Duodenal mucosa (tissue), 2 donors: Measurements from ENCODE around the gene KRT13.

Experiments used
- H3K27ac ChIP-seq: one replicate; pipeline ENCODE4 v1.7.0; 2013; ENCODE audit warnings: low read depth, low read length
- H3K27me3 ChIP-seq, 2 donors: one replicate each; pipeline ENCODE4 v1.7.0; 2013; ENCODE audit warnings: low read length in 2 of 2, control low read depth in 1 of 2; ENCODE audit not compliant: insufficient read depth in 2 of 2, control insufficient read depth in 1 of 2
- H3K36me3 ChIP-seq, 2 donors: one replicate each; pipeline ENCODE4 v1.7.0; 2013; ENCODE audit warnings: low read length in 2 of 2, control low read depth in 1 of 2; ENCODE audit not compliant: insufficient read depth in 2 of 2, control insufficient read depth in 1 of 2
- H3K4me1 ChIP-seq, 2 donors: one replicate each; pipeline ENCODE4 v1.7.0; 2013; ENCODE audit warnings: low read length in 2 of 2, control low read depth in 1 of 2; ENCODE audit not compliant: insufficient read depth in 2 of 2, control insufficient read depth in 1 of 2
- H3K4me3 ChIP-seq, 2 donors: one replicate each; pipeline ENCODE4 v1.7.0; 2013; ENCODE audit warnings: low read length in 2 of 2, low read depth in 1 of 2
- H3K9ac ChIP-seq, 2 donors: one replicate each; pipeline ENCODE4 v1.7.0; 2013; ENCODE audit warnings: low read length in 2 of 2, low read depth in 1 of 2
- H3K9me3 ChIP-seq, 2 donors: one replicate each; pipeline ENCODE4 v1.7.0; 2013; ENCODE audit warnings: low read length in 2 of 2, control low read depth in 1 of 2; ENCODE audit not compliant: control insufficient read depth in 1 of 2

Gene KRT13

GRCh38 chr17:41484920-41485904 lies 20.2 kb downstream of the KRT13 start:
- Histone ChIP-seq H3K36me3 (no peaks in the 10 kb centered on the region), H3K27ac (no peak overlapping the region)

DNA sequence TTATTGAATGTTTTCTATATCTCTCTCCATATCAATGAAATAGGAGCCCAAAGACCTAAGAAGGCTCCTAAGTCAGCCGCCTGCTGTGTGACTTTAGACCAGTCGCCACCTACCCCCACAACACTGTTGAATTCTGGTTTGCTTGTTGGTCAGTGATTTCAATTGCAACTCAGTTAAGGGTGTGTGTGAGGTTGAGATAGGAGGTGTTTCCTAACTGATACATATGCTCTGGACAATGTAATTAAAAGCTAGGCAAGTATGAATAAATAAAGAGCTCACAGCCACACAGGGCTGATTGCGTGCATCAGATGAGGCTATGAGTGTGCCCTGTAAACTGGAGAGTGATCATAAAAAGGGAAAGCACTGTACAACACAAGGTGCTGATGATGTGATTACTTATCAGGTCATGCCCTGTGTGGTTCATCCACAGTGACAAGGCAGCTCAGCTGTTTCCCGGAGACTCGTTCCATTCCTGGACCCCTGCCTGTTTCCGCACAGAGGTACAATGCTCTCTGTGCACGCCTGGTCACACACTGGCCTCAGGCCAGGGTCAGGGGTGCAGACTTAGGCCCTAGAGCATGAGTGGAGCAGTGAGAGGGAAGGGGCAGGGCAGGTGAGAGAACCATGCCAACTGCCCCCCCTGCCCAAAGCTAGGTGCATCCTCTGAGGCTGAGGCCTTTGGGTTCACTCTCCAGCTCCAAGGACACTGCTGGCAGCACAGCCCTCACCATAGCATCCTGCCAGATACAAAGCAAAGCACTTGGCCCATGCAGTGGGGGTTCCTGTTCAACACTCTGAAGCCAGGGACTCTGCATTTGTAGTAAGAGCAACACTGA lies 21.2 kb downstream of the KRT13 start:
- H3K27ac ChIP-seq = no peak overlapping the region
- H3K9me3 ChIP-seq = no peaks in the 10 kb centered on the region
- H3K4me1 ChIP-seq = peaks cover 15 to 16% of the 10 kb centered on the region in 2 donors
- no peak overlapping the region for H3K4me3 ChIP-seq
- H3K9ac ChIP-seq = no peak overlapping the region
- H3K27me3 ChIP-seq = no peaks in the 10 kb centered on the region
- H3K36me3 ChIP-seq = no peaks in the 10 kb centered on the region

More at GRCh38 chr17:41484920-41485904, 20.2 kb downstream of the KRT13 start:
- no peaks in the 10 kb centered on the region for H3K9me3 ChIP-seq
- H3K4me3 ChIP-seq = no peak overlapping the region
- no peak overlapping the region for H3K9ac ChIP-seq
- no peaks in the 10 kb centered on the region for H3K27me3 ChIP-seq
- peaks cover 16 to 23% of the 10 kb centered on the region in 2 donors for H3K4me1 ChIP-seq

DNA sequence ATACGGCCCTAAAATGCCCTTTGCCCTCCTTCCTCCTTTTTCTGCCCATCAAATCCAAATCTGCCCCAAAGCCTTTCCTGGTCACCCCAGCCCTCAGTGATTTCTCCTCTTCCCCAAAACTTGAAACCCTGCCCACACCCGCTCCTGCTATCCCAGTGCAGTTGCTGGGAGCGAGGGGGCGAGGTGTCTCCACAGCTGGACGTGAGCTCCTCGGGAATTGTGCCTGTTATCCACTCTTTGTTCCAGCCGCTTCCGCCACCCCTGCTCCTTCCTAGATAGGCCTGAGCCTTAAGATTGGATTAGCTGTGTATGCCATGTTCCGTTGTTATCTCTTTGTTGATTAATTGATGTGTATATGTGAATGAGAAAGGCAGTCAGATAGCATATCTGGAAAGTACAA lies 21.9 kb downstream of the KRT13 start:
- H3K27ac ChIP-seq = no peak overlapping the region
- H3K9me3 ChIP-seq = no peaks in the 10 kb centered on the region
- H3K36me3 ChIP-seq = no peaks in the 10 kb centered on the region
- no peaks in the 10 kb centered on the region for H3K27me3 ChIP-seq
- H3K4me3 ChIP-seq = no peak overlapping the region
- H3K4me1 ChIP-seq = peaks cover 15 to 16% of the 10 kb centered on the region in 2 donors
- no peak overlapping the region for H3K9ac ChIP-seq

DNA sequence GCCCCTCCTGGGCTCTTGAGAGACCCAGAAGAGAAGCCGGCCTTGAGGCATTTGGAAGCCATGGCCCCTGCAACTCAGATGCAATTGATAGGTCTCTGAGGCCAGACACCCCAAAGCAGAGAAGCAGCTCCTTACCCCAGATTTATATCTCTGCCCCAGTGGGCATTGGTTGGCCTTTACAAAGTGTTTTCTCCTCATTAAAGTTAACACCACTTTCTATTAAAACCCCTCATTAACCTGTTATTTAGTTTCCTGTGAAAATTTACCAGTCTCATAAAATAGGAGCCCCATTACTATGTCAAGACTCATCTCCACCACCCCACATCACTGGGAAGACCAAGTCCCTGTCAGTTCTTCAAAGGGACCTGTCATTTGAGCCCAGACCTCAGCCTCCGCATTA lies 24.4 kb downstream of the KRT13 start, which contains the start of gene KRT35:
Gene KRT35 (minus strand): TSS at position 116 of the 400 bp plus-strand sequence. CDS start 54 bp downstream, at position 62.
- H3K36me3 ChIP-seq = no peaks in the 10 kb centered on the region
- H3K27me3 ChIP-seq = no peaks in the 10 kb centered on the region
- H3K27ac ChIP-seq = no peak within 1 kb of the TSS
- no peak within 1 kb of the TSS for H3K4me3 ChIP-seq
- peaks cover 15 to 16% of the 10 kb centered on the region in 2 donors for H3K4me1 ChIP-seq
- no peaks in the 10 kb centered on the region for H3K9me3 ChIP-seq
- no peak within 1 kb of the TSS for H3K9ac ChIP-seq

- Histone ChIP-seq H3K4me1 (peaks cover 15 to 16% of the 10 kb centered on the region in 2 donors), H3K27ac (no peak overlapping the region), H3K27me3 (no peaks in the 10 kb centered on the region), H3K4me3 (no peak overlapping the region), H3K9me3 (no peaks in the 10 kb centered on the region), H3K36me3 (no peaks in the 10 kb centered on the region), H3K9ac (no peak overlapping the region)
These were observed 24.8 kb downstream of the KRT13 start for GRCh38 chr17:41480581-41480980.

DNA sequence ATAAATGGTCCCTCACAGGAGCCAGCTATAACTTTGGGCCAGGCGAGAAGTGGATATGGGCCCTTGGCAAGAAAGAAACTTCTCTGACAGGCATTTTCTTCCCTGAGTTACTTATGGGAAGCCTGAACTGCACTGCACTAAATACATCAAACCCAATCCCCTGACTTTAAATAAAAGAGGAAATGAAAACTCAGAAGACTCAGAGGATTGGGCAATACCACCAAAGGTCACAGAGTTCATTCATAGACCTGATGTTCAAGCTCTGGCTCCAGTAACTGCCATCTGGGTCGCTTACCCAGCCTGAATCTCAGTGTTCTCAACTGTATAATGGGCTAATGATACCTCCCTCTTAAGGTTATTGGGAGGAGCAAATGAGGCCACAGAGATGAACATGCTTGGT lies 25.3 kb downstream of the KRT13 start:
- peaks cover 15 to 16% of the 10 kb centered on the region in 2 donors for H3K4me1 ChIP-seq
- no peaks in the 10 kb centered on the region for H3K36me3 ChIP-seq
- H3K9me3 ChIP-seq = no peaks in the 10 kb centered on the region
- no peak overlapping the region for H3K27ac ChIP-seq
- H3K4me3 ChIP-seq = no peak overlapping the region
- no peaks in the 10 kb centered on the region for H3K27me3 ChIP-seq
- no peak overlapping the region for H3K9ac ChIP-seq

GRCh38 chr17:41478237-41478636 lies 27.2 kb downstream of the KRT13 start:
- Histone ChIP-seq H3K4me3 (no peak overlapping the region), H3K9ac (no peak overlapping the region), H3K27ac (no peak overlapping the region), H3K9me3 (no peaks in the 10 kb centered on the region), H3K27me3 (no peaks in the 10 kb centered on the region), H3K4me1 (peaks cover 1 to 2% of the 10 kb centered on the region in 2 donors), H3K36me3 (no peaks in the 10 kb centered on the region)

GRCh38 chr17:41476866-41477815 lies 28.3 kb downstream of the KRT13 start:
- Histone ChIP-seq H3K9me3 (no peaks in the 10 kb centered on the region), H3K4me3 (no peak overlapping the region), H3K36me3 (no peaks in the 10 kb centered on the region), H3K27me3 (no peaks in the 10 kb centered on the region), H3K27ac (no peak overlapping the region), H3K4me1 (no peaks in the 10 kb centered on the region), H3K9ac (no peak overlapping the region)

GRCh38 chr17:41475421-41475820 lies 30.0 kb downstream of the KRT13 start:
- H3K4me1 ChIP-seq = no peaks in the 10 kb centered on the region
- no peaks in the 10 kb centered on the region for H3K27me3 ChIP-seq
- H3K27ac ChIP-seq = no peak overlapping the region
- no peaks in the 10 kb centered on the region for H3K36me3 ChIP-seq
- no peak overlapping the region for H3K9ac ChIP-seq
- H3K4me3 ChIP-seq = no peak overlapping the region
- no peaks in the 10 kb centered on the region for H3K9me3 ChIP-seq
